NCI-H82 treated with DMSO at 0.1 percent for 48 hours (cell line): ENCODE data around the gene RGS11.
"Not testable (repeated sequence)": the region's sequence is repeated elsewhere in the genome, so short reads cannot be mapped to it uniquely, and the experiment has no call there.

ENCODE experiments used
- DNase-seq: peaks from one replicate; lab custom pipeline; 2025; ENCODE audit not compliant: unreplicated experiment; lab: John Stamatoyannopoulos, UW

RGS11 gene

DNA sequence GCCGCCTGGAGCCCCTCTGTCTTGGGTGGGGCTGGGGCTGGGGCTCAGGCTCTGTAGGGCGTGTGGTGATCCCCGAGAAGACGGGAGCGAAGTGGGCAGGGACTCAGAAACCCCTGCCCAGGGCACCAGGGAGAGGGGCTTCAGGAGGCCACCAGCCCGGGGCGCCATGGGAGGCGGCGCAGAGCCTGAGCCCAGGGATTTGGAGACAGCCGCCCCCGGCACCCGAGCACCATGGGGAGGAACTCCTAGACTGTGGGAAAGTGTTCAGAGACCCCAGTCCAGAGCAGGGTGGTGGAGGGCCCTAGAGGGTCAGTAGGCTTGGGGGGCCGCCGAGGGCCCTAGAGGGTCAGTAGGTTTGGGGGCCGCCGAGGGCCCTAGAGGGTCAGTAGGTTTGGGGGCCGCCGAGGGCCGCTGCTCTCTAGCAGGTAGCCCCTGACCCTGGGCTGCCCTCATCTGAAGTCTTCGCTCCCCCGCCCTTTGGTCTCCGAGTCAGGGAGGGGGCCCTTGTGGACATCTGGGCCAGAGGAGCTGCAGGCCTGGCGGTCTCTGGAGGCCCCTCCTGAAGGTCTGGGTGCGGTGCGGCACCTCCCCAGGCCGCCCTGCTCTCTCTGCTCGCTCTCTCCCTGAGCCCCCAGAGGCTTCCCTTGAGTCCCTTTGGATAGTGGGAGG, 5.4 kb upstream of the RGS11 start:
- no peak for DNase-seq

GRCh38 chr16:280552-280951, 4.8 kb upstream of the RGS11 start, which contains the start of gene ARHGDIG:
TSS of gene ARHGDIG (plus strand) at chr16:280591. CDS start at chr16:280681, 90 bp downstream.
- DNase-seq, result no peak

DNA sequence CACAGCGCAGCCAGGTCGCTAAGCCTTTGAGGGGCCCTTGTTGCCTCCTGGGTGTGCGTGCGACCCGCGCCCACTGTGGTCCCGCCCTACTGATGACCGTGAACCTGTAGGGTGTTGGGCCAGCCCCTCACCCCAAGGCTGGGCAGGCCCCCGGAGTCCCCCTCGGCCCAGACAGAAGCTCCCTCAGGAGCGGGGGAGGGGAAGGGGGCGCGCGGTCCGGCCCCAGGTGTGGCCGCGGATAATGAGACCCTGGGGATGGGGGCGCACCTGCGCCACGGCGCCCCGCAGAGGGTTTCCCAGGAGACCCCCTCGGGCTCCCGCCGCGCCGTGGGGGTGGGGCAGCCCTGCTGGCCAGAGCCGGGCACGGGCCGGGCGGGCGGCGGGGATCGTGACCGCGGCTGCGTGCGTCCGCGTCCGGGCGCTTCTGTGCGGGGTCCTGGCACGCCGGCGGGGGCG, 4.3 kb upstream of the RGS11 start:
- DNase-seq, result no peak

DNA sequence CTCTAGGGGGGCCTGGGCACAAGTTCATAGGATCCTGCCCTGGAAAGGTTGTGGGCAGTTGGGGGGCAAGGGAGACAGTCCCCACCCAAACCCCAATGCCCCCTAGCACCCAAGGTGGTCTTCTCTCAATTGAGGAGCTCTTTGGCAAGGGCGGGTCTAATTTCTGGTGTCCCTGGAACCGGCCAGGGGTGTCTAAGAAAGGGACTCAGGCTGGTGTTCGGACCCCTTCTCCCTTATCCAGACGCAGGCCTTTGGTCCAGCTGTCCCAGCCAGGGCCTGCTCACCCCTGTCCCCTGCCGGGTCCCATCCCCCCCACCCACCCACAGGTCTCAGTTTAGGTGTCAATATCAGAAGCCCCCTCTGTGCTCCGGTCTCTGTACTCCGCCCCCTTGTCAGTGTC, 3.8 kb upstream of the RGS11 start:
- DNase-seq, result no peak

DNA sequence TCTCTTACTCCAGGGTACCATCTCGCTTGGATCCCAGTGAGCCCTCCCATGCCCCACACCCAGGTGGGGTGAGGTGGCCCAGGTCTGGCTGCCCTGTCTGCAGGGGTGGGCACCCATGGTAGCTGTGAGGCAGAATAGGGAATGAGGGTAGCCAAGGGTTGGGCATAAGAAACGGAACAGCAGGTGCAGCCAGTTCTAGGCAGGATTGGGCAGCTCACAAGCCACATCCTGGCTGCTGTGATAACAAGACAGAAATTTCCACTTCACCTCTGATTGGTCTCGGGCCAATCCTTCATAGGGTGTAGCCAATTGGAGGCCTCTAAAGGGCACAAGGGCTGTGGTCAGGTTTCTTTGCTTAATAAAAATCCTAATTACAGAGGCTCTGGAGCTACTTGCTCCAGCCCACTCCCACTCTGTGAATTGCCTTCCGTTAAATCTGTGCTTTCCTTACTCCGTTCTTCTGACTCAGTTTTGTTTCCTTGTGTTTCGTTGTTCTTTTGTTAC, 3.2 kb upstream of the RGS11 start:
- no peak for DNase-seq

GRCh38 chr16:276426-277077, 808 bp upstream of the RGS11 start:
- no peak for DNase-seq

DNA sequence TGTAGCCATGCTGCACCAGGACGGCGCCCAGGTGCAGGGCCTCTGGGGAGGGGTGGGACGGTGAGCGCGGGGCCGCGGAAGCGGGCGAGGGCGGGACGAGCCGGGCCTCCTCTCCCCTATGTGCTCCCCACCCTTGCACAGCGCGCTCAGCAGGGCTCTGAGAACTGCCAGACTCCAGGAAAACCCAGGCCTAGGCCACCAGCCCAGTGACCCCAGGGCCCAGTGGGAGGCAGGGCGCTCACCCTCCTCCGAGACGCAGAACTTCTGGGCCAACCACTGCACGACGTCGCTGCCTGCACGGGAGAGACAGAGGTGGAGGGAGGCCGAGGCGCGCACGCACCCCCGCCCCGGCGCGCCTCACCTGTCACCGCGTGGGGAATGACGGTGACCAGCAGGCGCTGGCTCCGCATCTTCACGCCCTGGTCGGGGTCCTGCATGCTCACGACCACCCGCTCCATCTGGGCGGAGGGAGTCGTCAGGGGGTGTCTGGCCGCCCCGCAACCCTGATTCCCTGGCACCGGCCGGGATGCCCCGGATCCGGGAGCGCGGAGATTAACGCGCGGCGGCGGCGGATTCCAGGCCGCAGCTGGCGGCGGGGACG, 603 bp downstream of the RGS11 start:
- no peak for DNase-seq

GRCh38 chr16:273547-274421, 2.0 kb downstream of the RGS11 start:
- no peak for DNase-seq

DNA sequence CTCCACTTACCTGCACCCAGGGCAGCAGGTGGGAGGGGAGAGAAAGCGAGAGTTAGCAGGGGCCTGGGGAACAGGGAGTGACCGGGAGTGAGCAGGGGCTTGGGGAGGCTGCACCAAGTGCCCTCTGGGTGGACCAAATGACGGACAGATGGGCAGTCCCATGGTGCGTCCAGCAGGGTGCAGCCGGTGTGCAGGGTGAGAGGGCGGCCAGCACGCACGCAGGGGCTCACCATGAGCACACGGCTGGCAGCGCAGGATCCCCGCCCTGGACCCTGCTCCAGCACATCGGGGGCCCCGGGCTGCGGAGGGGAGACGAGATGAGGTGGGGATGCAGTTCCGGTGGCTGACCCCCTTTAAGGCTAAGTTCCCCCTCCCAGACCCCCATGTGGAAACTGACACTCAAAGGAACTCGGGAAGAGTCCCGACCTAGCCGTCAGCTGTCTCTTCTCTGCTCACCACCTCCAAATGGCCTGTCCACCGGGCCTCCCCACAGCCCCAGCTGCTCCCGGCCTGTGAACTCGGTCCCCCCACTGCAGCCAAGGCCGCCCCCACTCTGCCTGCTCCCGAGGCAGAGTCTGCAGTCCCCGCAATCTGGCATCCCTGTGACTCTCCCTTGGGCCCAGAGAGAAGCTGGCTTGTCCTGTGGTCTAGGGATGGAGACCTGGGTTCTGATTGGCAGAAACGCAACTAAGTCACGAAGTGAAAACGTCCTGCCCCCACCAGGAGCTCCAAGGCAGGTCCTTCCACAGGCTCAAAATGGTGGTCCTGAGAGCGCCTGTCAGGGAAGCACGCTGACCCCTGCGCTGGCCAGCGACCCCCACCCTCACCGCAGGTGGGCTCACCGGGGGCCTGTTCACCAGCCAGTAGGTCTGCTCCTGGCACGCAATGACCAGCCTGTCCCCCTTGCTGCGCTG, 2.9 kb downstream of the RGS11 start:
- DNase-seq, result no peak

GRCh38 chr16:270381-271255, 5.1 kb downstream of the RGS11 start:
- DNase-seq, result no peak

- DNase-seq, result no peak
Observed at GRCh38 chr16:269061-269796, 6.5 kb downstream of the RGS11 start.

GRCh38 chr16:268141-269053, 7.3 kb downstream of the RGS11 start:
- no peak for DNase-seq

DNA sequence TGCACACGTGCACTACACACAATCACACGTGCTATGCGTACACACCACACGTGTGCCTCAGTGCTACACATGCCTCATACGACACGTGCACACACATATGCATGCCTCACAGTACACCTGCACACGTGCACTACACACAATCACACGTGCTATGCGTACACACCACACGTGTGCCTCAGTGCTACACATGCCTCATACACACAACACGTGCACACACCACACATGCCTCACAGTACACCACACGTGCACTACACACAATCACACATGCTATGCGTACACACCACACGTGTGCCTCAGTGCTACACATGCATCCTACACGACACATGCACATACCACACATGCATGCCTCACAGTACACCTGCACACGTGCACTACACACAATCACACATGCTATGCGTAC, 8.2 kb downstream of the RGS11 start:
- not testable (repeated sequence) for DNase-seq

- DNase-seq, result no peak
Observed at GRCh38 chr16:266258-267164, 9.2 kb downstream of the RGS11 start.

DNA sequence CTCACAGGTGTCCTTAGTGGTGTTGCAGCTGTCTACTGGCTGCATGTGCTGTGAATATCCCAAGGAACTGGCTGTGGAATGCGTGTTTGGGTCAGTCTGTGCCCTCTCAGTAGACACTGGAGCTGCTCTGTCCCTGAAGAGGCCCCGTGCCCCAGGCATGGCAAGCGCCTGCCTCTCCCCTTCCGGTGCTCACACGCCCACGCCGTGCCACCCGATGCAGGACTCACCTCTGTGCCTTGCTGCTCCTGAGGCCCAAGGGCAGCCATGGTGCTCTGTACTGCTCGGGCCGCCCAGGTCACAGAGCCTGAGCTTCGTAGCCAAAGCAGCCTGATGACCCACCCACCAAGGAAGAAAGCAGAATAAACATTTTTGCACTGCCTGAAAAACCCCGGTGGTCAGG, 10.0 kb downstream of the RGS11 start:
- DNase-seq, result no peak

DNA sequence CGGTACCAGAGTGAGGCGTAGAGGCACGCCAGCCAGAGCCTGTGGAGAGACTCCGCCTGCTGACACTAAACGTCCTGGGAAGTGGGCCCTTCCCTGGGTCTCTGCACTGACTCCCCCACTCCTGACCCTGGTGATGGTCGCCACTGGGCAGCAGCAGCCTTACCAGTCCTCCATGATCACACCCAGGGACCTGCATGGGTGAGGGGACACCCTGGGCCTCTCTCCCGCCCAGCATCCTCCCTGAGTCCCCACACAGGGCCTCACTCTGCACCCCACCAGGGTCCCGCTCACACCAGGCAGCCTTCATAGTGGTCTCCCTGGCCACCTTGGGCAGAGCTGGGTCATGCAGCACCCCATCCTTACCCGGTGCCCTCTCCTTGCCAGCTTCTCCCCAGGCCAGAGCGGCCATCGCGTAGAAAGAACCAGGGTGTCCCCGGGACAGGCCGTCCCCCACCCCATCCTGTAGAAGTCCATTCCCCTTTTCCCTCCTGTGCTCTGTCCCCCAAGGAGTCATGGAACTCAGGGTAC, 10.7 kb downstream of the RGS11 start:
- no peak for DNase-seq
